Stimulated activated CD4-positive, alpha-beta T cell treated with anti-CD3 and anti-CD28 coated beads, Interleukin-12 subunit alpha, Interleukin-12 subunit beta, amount 100 ng/mL, for 48 hours (primary cell): ENCODE data around the gene INPP5E.

Experiments used
- DNase-seq, 3 donors: peaks; one replicate each; pipeline ENCODE4 v3.0.0-alpha.2; 2020; ENCODE audit warnings: low read depth in 2 of 3, low spot score in 1 of 3

Gene INPP5E

GRCh38 chr9:136448655-136449054 lies 9.0 kb upstream of the INPP5E start:
- DNase-seq = no peak

GRCh38 chr9:136447173-136447778 lies 7.6 kb upstream of the INPP5E start:
- no peak for DNase-seq

GRCh38 chr9:136445799-136446198 lies 6.2 kb upstream of the INPP5E start:
- no peak for DNase-seq

- DNase-seq = no peak
These were observed 4.5 kb upstream of the INPP5E start for GRCh38 chr9:136444102-136444501.

GRCh38 chr9:136443687-136444086 lies 4.0 kb upstream of the INPP5E start:
- DNase-seq = no peak

- no peak for DNase-seq
These were observed 3.4 kb upstream of the INPP5E start for GRCh38 chr9:136443087-136443486.

GRCh38 chr9:136442265-136442664 lies 2.6 kb upstream of the INPP5E start:
- no peak for DNase-seq

GRCh38 chr9:136441681-136442245 lies 2.1 kb upstream of the INPP5E start:
- DNase-seq = no peak

- DNase-seq = no peak
These were observed 1.6 kb upstream of the INPP5E start for GRCh38 chr9:136441191-136441680.

GRCh38 chr9:136438548-136439480 lies 831 bp downstream of the INPP5E start:
- DNase-seq = peak; percentile 14 to 47 (median 28)

GRCh38 chr9:136437839-136438547 lies 1.7 kb downstream of the INPP5E start:
- no peak for DNase-seq

- DNase-seq = no peak
These were observed 2.2 kb downstream of the INPP5E start for GRCh38 chr9:136437430-136437829.

- no peak for DNase-seq
These were observed 3.5 kb downstream of the INPP5E start for GRCh38 chr9:136436055-136436634.

- DNase-seq = no peak
These were observed 5.0 kb downstream of the INPP5E start for GRCh38 chr9:136434580-136435169.

GRCh38 chr9:136433849-136434579 lies 5.6 kb downstream of the INPP5E start:
- no peak for DNase-seq

- DNase-seq = no peak
These were observed 6.5 kb downstream of the INPP5E start for GRCh38 chr9:136433043-136433715.

GRCh38 chr9:136432591-136432990 lies 7.1 kb downstream of the INPP5E start:
- no peak for DNase-seq

- no peak for DNase-seq
These were observed 7.8 kb downstream of the INPP5E start for GRCh38 chr9:136431782-136432350.
